Panc1 (cell line): ENCODE results near the gene SLC41A3.

Experiments used
- CTCF ChIP-seq: fragments of 450-650 bp; IDR thresholded peaks from 2 replicates; pipeline ENCODE4 v1.5.1; 2017; ENCODE audit warnings: mild to moderate bottlenecking
- POLR2AphosphoS5 ChIP-seq: IDR thresholded peaks from 2 replicates; pipeline ENCODE4 v1.6.1; 2012; ENCODE audit warnings: mild to moderate bottlenecking, low read depth, low read length, moderate library complexity
- REST ChIP-seq, 2 experiments: IDR thresholded peaks; 2 replicates each; pipeline ENCODE4 v1.6.1; 2011 to 2012; ENCODE audit warnings: low read depth in 2 of 2, control low read depth in 1 of 2, low read length in 1 of 2, mild to moderate bottlenecking in 1 of 2, moderate library complexity in 1 of 2; ENCODE audit not compliant: insufficient read depth in 1 of 2
- SIN3A ChIP-seq: IDR thresholded peaks from 2 replicates; pipeline ENCODE4 v1.6.1; 2012; ENCODE audit warnings: low read depth, mild to moderate bottlenecking, low read length, moderate library complexity, borderline replicate concordance; ENCODE audit not compliant: insufficient read depth

- TF ChIP-seq CTCF, result no peak
- no peak for TF ChIP-seq REST (IDR thresholded peaks at IDR 0.05; ENCODE audit: insufficient read depth in 1 of 2, low read depth in 2 of 2, low read length in 1 of 2)
- TF ChIP-seq SIN3A, result no peak
- TF ChIP-seq POLR2AphosphoS5, result no peak
Measured at GRCh38 chr3:126100269-126100633, 16.3 kb upstream of the SLC41A3 start.
